22Rv1 (cell line): ENCODE data around the gene PDX1.

Experiments used
- CTCF ChIP-seq: fragments of 450-650 bp; IDR thresholded peaks from 2 replicates; pipeline ENCODE4 v1.5.1; 2017; ENCODE audit warnings: mild to moderate bottlenecking
- ZFX ChIP-seq: fragments of 450-650 bp; IDR thresholded peaks from 2 replicates; pipeline ENCODE4 v1.6.1; 2017; ENCODE audit warnings: antibody characterized with exemption, borderline replicate concordance

GRCh38 chr13:27972478-27972820 lies 52.6 kb downstream of the PDX1 start:
- no peak for TF ChIP-seq CTCF
- TF ChIP-seq ZFX, result no peak
